HG03066 (cell line): ENCODE measurements around the gene ANKRD31.
"Not testable (repeated sequence)": the region's sequence is repeated elsewhere in the genome, so short reads cannot be mapped to it uniquely, and the experiment has no call there.

ENCODE experiments used
- ATAC-seq: cut with Tn5 transposase; IDR thresholded peaks from one replicate; pipeline ENCODE4 v1.9.1; 2021; ENCODE audit warnings: low read depth; ENCODE audit not compliant: unreplicated experiment

ANKRD31 gene, protein sequence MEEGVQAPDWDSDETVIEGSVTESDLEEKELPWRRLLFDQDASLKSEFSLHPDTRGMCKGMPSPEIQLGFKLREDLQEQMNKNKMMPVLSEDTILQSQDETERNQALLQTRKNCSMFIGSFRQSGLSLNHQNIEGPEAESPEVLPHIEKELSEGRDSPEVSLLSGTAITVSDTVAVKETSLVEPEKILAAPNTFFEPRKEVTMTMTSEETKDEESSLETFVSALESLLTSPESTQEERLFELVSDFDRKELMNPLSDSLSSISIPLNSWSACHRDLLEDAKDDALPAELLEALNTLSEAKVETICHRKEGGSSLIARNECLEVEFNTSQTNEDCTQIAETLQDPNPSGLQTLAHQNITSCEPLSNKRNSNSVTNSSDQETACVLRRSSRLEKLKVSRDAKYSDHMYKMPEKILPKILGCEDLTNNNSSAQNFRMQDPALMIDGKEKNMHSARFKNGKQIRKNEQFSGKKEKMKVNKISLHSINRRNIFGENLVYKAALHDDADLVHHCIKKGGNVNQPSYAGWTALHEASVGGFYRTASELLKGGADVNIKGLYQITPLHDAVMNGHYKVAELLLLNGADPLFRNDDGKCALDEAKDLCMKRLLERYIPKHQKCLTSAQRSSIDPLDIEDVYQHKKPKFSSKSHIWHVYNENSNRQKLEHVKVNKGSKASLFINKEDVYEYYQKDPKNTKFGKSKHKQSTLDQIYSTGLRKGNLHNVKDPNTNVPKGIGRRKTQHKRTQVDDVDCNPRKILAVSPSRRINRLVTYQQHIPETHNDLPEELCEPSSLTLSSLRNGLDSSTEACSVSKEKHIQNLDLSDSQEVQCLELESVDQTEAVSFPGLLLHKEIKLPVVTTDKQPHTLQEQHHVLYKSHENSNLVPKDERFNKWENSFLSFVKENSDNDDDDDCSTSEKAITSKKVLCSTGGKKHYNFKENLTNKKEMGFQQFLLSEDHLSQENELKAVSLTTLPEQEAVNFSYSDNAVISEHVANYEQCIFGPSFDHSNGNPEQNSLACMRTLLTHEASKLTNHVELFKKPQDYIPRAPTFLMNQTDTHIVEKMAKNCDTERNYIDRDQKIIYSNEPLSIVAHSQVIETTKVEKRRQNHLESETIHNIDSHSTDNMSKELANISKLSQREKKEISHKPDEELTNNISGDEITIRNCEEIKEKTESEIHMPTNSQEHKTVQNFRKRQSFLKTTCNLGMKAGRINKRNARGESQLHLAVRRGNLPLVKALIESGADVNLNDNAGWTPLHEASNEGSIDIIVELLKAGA (N-terminal part only)

DNA sequence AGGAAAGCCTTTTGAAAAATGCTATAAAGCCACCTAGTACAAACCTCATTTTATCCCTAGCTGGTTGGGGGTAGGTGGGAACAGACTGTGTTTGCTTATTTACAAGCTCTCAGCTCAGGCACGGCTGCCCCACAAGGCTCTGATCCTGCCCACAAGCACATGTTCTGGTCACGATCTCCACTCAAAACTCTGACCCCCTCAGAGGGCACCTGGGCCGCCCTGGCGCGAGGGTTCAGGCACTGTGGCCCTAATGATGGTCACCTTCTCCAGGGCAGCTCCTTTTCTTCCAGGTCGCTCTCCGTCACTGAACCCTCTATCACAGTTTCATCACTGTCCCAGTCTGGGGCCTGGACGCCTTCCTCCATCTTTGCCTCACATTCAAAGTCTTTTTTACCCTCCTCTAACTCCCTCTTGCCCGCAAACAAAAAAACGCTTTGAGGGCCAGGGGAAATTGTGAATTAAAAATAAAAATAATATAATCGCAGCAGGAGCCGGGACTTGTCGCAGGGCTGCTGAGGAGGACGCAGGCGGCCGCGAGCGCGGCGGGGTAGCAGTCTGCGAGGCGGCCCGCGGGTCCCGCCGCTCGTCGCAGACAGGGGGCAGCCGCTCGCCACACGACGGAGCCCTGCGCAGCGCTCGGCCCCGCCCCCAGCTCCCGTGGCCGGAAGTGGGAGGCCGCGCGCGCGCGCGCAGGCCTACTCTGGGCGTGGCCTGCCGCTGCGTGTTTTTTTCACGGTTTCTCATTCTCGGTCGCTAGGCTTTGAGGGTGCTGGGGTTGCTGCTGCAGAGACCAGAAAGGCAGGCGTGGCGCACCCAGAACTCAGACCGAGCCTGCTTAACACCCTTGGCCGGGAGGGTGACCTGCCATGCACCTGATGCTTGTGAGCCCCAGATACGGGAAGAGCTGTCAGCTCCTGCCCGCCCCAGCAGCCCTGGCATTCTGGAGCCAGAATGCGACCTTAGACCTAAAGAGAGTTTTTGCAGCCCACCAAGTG is at the start of gene ANKRD31:
Gene ANKRD31 (minus strand): TSS at position 557 of the 995 bp plus-strand sequence. CDS start 192 bp downstream, at position 365.
- peak; percentile 97 for ATAC-seq

DNA sequence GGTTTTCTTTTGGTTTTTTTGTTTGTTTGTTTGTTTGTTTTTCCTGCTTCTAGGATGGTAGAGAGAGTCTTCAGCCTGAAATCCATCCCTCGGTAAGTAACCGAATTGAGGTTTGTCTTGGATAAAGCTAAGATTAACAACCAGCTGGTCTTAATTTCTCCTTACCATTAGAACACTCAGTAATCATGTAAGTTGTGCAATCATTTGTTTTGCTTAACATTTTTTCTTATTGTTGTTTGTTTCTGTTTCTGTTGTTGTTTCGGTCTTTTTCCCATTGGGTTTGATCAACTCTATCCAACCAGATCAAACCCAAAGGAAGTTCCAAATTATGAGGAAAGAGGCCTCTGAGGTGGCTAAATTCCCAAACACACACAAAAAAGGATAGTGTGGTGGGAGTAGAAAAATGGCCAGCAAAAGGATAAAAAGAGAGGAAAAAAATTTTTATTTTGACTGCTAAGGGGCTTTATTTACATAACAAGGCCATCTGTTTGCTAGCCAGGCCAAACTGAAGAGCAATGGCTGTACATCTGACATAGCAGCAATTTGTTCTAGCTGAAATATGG is 49.6 kb upstream of the ANKRD31 start:
- no peak for ATAC-seq

DNA sequence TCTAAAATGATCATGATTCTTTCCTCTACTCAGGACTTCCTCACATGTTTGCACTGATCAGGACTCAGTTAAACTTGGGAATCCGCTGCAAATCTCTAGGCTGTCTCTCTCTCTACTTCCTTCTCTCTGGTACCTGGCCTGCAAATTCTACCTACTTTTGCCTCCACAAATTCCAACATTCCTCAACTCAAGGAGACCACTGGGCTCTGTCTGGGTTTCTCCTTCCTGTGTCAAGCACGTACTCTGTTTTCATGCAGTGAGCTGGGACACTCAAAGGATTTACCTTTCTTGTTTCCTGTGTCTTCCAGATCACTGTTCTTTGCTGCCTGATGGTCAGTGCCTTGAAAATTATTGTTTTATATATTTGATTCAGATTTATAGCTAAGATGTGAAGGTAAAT is 45.9 kb upstream of the ANKRD31 start:
- no peak for ATAC-seq

GRCh38 chr5:75281716-75282465 is 45.2 kb upstream of the ANKRD31 start:
- no peak for ATAC-seq

DNA sequence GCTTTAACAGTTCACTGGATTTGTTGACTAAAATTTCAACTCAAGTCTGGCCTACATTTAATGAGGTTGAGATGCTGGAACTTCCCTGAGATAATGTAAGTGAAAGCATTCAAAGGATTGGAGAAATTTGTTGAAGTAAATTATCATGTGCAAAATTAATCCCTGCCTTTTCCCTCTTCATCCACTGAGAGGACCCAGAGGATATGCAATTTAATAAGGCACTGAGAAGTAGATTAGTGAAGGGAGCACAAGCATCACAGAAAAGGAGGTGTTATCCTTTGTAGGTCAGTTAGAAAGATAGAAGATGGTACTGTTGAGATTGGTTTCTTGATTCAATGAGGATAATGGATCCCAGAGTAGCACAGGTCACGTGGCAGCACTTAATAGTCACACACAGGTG is 42.6 kb upstream of the ANKRD31 start:
- ATAC-seq, result no peak

DNA sequence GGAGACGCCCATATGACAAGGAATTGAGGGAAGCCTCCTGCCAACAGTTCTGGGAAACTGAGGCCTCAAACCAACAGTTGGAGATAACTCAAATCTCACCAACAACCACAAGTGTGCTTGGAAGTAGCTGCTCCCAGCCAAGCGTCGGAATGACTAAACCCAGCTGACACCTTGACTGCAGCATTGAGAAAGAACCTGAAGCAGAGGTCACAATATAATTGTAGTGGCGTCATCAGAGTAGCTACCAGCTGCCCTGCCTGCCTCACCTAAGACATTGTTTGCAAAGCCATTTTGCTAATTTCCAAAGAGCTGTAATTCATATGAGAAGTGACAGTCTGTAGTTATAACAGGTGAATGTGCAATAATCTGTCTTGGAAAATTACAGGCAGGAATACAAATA is 40.8 kb upstream of the ANKRD31 start:
- ATAC-seq, result no peak

DNA sequence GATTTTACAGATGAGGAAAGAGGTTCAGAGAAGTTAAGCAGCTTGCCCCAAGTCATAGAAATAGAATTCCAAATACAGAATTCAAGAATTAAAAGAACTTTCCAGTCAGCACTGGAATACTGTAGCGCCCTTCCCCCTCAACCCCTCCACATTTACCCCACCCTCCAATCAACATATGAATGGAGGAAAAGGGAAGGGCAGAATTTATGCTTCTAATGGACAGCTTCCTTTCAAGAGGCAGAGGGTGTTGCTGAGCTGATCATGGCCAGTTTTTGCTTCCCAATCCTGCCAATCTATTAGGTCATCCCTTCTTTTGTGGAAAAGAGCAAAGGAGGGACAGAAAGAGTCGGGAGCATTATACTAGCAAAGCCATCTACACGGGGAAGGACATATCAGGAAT is 39.1 kb upstream of the ANKRD31 start:
- no peak for ATAC-seq

DNA sequence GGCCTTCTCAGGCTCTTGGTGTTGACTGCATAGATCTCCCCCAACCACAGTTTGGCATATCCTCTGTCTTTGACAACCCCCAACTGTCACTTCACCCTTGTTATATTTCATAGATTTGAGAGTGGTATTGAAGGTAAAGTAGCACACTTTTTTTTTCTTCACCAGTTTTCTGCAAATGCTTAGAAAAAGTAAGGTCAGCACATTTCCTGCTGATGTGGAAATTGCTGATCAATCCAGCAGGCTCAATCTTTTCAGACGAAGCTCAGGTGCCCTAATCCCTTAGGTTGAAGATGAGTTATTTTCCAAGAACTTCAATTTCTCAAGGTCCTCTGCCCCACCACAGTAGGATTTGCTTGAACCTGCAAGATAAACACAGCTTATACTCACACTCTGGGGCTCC is 38.5 kb upstream of the ANKRD31 start:
- ATAC-seq, result no peak

GRCh38 chr5:75274486-75274885 is 37.8 kb upstream of the ANKRD31 start:
- no peak for ATAC-seq

- ATAC-seq, result not testable (repeated sequence)
These were observed 33.9 kb upstream of the ANKRD31 start for GRCh38 chr5:75270605-75271004.

- ATAC-seq, result no peak
These were observed 29.1 kb upstream of the ANKRD31 start for GRCh38 chr5:75265731-75266130.

- ATAC-seq, result no peak
These were observed 25.6 kb upstream of the ANKRD31 start for GRCh38 chr5:75262271-75262670.

- no peak for ATAC-seq
These were observed 24.0 kb upstream of the ANKRD31 start for GRCh38 chr5:75260708-75261107.

DNA sequence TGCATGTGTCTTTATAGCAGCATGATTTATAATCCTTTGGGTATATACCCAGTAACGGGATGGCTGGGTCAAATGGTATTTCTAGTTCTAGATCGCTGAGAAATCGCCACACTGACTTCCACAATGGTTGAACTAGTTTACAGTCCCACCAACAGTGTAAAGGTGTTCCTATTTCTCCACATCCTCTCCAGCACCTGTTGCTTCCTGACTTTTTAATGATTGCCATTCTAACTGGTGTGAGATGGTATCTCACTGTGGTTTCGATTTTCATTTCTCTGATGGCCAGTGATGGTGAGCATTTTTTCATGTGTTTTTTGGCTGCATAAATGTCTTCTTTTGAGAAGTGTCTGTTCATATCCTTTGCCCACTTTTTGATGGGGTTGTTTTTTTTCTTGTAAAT is 13.8 kb upstream of the ANKRD31 start:
- ATAC-seq, result not testable (repeated sequence)

GRCh38 chr5:75245023-75245422 is 8.3 kb upstream of the ANKRD31 start:
- ATAC-seq, result no peak

DNA sequence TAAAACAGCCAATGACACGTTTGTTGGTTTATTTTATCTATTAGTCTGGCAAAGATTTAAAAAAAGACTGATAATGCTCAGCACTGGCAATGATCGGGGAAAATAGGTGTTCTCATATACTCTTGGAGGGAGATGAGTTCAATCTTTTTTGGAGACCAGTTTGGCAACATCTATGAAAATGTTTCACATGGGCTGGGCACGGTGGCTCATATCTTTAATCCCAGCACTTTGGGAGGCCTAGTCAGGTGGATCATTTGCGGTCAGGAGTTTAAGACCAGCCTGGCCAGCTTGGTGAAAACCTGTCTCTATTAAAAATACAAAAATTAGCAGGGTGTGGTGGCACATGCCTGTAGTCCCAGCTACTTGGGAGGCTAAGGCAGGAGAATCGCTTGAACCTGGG is 6.8 kb upstream of the ANKRD31 start:
- no peak for ATAC-seq

GRCh38 chr5:75243100-75243499 is 6.4 kb upstream of the ANKRD31 start:
- no peak for ATAC-seq

GRCh38 chr5:75242067-75242466 is 5.4 kb upstream of the ANKRD31 start:
- no peak for ATAC-seq

- ATAC-seq, result no peak
These were observed 3.0 kb upstream of the ANKRD31 start for GRCh38 chr5:75239681-75240080.
